K562 (cell line): ENCODE results near the gene TXNDC9. TPM values are rescaled to one million over a fixed set of nuclear protein-coding genes. Genes with fewer than 3 reads are reported as not detected.

Source experiments
- BCOR ChIP-seq: fragments of 450-650 bp; IDR thresholded peaks from 2 replicates; pipeline ENCODE4 v1.6.1; 2016
- BRF1 ChIP-seq: IDR thresholded peaks from 3 replicates; pipeline ENCODE4 v1.6.1; 2011; ENCODE audit warnings: borderline replicate concordance, mild to moderate bottlenecking; ENCODE audit not compliant: insufficient read length; ENCODE audit errors: extremely low read depth
- CEBPB ChIP-seq: fragments of 450-650 bp; IDR thresholded peaks from 2 replicates; pipeline ENCODE4 v1.6.1; 2016; ENCODE audit warnings: missing genetic modification characterization, missing compliant biosample characterization
- GATAD2B ChIP-seq: fragments of 450-650 bp; IDR thresholded peaks from 2 replicates; pipeline ENCODE4 v1.6.1; 2017; ENCODE audit warnings: mild to moderate bottlenecking, borderline replicate concordance
- MAFG ChIP-seq: fragments of 450-650 bp; conservative IDR thresholded peaks from 2 replicates; pipeline ENCODE4 v1.6.1; 2016; ENCODE audit warnings: missing genetic modification characterization, missing compliant biosample characterization
- MTA2 ChIP-seq: fragments of 450-650 bp; IDR thresholded peaks from 2 replicates; pipeline ENCODE4 v1.6.1; 2016; ENCODE audit warnings: low read depth
- MTF1 ChIP-seq: fragments of 250-450 bp; sonication (Bioruptor Pico); IDR thresholded peaks from 2 replicates; pipeline ENCODE4 v1.9.0; 2021; ENCODE audit warnings: moderate library complexity, mild to moderate bottlenecking, inconsistent platforms, borderline replicate concordance
- NFIC ChIP-seq: fragments of 450-650 bp; IDR thresholded peaks from 2 replicates; pipeline ENCODE4 v1.6.1; 2017; ENCODE audit warnings: mild to moderate bottlenecking, inconsistent platforms
- PCBP2 ChIP-seq: fragments of 200-400 bp; formaldehyde crosslinking; IDR thresholded peaks from 2 replicates; pipeline ENCODE4 v1.6.1; 2018; ENCODE audit warnings: low read length, low read depth, mild to moderate bottlenecking, moderate library complexity; ENCODE audit not compliant: poor library complexity, severe bottlenecking
- POLR2H ChIP-seq: IDR thresholded peaks from 2 replicates; pipeline ENCODE4 v1.6.1; 2016; ENCODE audit warnings: missing genetic modification characterization, low read depth, mild to moderate bottlenecking, control low read depth, missing compliant biosample characterization, moderate library complexity
- RBM14 ChIP-seq: fragments of 200-400 bp; formaldehyde crosslinking; IDR thresholded peaks from 2 replicates; pipeline ENCODE4 v1.6.1; 2018; ENCODE audit warnings: low read depth, mild to moderate bottlenecking, low read length, moderate library complexity, borderline replicate concordance; ENCODE audit not compliant: insufficient read depth
- RBM22 ChIP-seq: fragments of 200-400 bp; formaldehyde crosslinking; IDR thresholded peaks from 2 replicates; pipeline ENCODE4 v1.6.1; 2018; ENCODE audit warnings: low read length, low read depth; ENCODE audit not compliant: poor library complexity, severe bottlenecking
- SRSF7 ChIP-seq: fragments of 200-400 bp; formaldehyde crosslinking; optimal IDR thresholded peaks from 2 replicates; pipeline ENCODE3; 2017; ENCODE audit warnings: mild to moderate bottlenecking, low read depth, low read length
- TCF3 ChIP-seq: sonication (generic); formaldehyde crosslinking; IDR thresholded peaks from 2 replicates; pipeline ENCODE4 v1.4.0; 2020; ENCODE audit warnings: mild to moderate bottlenecking, missing genetic modification reagents
- ZNF589 ChIP-seq: fragments of 200-800 bp; sonication (Bioruptor generic); IDR thresholded peaks from 2 replicates; pipeline ENCODE4 v1.6.1; 2016; ENCODE audit warnings: low read depth, missing genetic modification characterization, missing compliant biosample characterization
- ZNF778 ChIP-seq: fragments of 450-650 bp; formaldehyde crosslinking; IDR thresholded peaks from 2 replicates; pipeline ENCODE4 v1.4.0; 2020; ENCODE audit warnings: mild to moderate bottlenecking, moderate library complexity
- polyA plus RNA-seq, 8 experiments: library from polyadenylated mRNA; depleted of rRNA in 4 of 8; stranded (reverse) in 5 of 8; unstranded in 3 of 8; fragments of >200 nt; fragmentation: Nextera tagmentation in 2 of 8; fragmentation: Illumina TruSeq in 1 of 8; extraction: Ambion mirVana in 2 of 8; extraction: Trizol in 1 of 8; gene quantifications; 2 replicates each; pipeline versions ENCODE4 v1.2.1 to v1.2.3, GENCODE V29; 2011 to 2014; ENCODE audit warnings: inconsistent platforms in 1 of 8, missing spikeins in 1 of 8
- total RNA-seq, 7 experiments: library from RNA; depleted of rRNA in 6 of 7; stranded (reverse); fragments of >200 nt in 6 of 7; fragmentation: Illumina TruSeq in 2 of 7; extraction: Trizol in 2 of 7; gene quantifications; 2 replicates each; pipeline versions ENCODE4 v1.2.1 to v1.2.3, GENCODE V29; 2011 to 2021; ENCODE audit warnings: low replicate concordance in 1 of 7
- TF ChIP-seq, protein P1 (sequence below), 2 experiments: fragments of 450-650 bp; formaldehyde crosslinking in 1 of 2; IDR thresholded peaks; 2 replicates each; pipeline versions ENCODE4 v1.4.0 to v1.6.1; 2014 to 2020; ENCODE audit warnings: mild to moderate bottlenecking in 2 of 2, borderline replicate concordance in 1 of 2, low read depth in 1 of 2
- TF ChIP-seq, protein P2 (sequence below): fragments of 250-450 bp; sonication (Bioruptor Pico); IDR thresholded peaks from 2 replicates; pipeline ENCODE4 v1.8.0; 2022; ENCODE audit warnings: inconsistent platforms

The TXNDC9 gene
- total and polyA plus RNA-seq, 9 of the 15 experiments (the other 6 are each of a cell fraction or from before 2014, with no cell fraction given) = 37.5 to 211 (median 65.5) TPM

DNA sequence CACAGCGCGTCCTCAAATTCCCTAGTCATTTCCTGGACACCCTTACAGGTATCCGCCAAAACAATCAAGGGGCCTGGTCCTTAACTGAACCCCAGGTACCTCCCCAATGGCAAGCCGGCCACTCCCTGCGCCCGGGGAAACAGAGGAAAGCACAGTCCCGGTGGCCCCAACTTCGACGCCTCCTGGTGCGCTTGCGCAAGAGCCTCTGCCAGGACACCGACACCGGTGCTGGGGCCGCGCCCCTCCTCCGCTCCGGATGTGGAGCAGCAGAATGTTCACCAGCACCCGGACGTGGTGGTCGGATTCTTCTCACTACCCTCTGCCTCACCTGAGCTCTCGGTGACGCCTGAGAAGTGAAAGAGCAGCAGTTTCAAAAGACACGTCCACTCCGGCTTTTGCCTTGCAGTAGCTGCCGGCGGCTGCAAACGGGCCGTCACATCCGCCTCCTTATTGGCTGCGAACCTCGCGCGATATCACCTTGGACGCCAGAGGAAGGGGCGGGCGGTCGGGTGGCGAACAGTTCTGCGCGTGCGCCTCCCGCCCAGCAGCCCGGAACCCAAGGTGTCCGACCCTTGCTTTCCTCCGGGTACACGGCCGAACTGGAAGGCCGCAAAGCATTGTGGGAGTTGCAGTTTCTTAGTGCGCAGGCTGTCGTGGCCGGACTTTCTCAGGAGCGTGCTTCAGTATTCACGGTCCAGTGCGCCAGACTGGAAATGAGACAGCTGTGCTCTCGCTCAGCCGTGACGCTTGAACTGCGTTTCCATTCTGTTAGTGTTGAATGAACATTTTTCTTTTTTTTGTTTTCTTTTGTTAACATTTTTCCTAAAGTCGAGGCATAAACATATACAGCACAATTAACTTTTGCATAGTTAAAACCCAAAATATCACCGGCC is at the start of gene TXNDC9 (continued):
- TF ChIP-seq, protein P1, sequence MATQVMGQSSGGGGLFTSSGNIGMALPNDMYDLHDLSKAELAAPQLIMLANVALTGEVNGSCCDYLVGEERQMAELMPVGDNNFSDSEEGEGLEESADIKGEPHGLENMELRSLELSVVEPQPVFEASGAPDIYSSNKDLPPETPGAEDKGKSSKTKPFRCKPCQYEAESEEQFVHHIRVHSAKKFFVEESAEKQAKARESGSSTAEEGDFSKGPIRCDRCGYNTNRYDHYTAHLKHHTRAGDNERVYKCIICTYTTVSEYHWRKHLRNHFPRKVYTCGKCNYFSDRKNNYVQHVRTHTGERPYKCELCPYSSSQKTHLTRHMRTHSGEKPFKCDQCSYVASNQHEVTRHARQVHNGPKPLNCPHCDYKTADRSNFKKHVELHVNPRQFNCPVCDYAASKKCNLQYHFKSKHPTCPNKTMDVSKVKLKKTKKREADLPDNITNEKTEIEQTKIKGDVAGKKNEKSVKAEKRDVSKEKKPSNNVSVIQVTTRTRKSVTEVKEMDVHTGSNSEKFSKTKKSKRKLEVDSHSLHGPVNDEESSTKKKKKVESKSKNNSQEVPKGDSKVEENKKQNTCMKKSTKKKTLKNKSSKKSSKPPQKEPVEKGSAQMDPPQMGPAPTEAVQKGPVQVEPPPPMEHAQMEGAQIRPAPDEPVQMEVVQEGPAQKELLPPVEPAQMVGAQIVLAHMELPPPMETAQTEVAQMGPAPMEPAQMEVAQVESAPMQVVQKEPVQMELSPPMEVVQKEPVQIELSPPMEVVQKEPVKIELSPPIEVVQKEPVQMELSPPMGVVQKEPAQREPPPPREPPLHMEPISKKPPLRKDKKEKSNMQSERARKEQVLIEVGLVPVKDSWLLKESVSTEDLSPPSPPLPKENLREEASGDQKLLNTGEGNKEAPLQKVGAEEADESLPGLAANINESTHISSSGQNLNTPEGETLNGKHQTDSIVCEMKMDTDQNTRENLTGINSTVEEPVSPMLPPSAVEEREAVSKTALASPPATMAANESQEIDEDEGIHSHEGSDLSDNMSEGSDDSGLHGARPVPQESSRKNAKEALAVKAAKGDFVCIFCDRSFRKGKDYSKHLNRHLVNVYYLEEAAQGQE (IDR thresholded peaks at IDR 0.05; ENCODE audit: borderline replicate concordance) = no peak
- TF ChIP-seq, protein P1 (CRISPR knock-in tag; IDR thresholded peaks at IDR 0.05; ENCODE audit: low read depth) = no peak
- TF ChIP-seq MTA2 (no peak), TCF3 (CRISPR knock-in tag) (no peak), RBM22 (no peak), SRSF7 (no peak), MTF1 (CRISPR knock-in tag) (no peak), BRF1 (no peak), RBM14 (no peak), CEBPB (tag) (peak; percentile 99), POLR2H (tag) (peak; percentile 71), BCOR (no peak), ZNF778 (no peak), ZNF589 (CRISPR knock-in tag) (peak; percentile 37; the same call in 1 of the 2 replicates), PCBP2 (no peak), MAFG (tag) (no peak), GATAD2B (no peak), NFIC (peak; percentile 49; the same call in 1 of the 2 replicates)
- TF ChIP-seq, protein P2, sequence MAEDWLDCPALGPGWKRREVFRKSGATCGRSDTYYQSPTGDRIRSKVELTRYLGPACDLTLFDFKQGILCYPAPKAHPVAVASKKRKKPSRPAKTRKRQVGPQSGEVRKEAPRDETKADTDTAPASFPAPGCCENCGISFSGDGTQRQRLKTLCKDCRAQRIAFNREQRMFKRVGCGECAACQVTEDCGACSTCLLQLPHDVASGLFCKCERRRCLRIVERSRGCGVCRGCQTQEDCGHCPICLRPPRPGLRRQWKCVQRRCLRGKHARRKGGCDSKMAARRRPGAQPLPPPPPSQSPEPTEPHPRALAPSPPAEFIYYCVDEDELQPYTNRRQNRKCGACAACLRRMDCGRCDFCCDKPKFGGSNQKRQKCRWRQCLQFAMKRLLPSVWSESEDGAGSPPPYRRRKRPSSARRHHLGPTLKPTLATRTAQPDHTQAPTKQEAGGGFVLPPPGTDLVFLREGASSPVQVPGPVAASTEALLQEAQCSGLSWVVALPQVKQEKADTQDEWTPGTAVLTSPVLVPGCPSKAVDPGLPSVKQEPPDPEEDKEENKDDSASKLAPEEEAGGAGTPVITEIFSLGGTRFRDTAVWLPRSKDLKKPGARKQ = no peak
